IMR-90 (cell line): ENCODE measurements around the gene MED4. TPM values are rescaled to one million over a fixed set of nuclear protein-coding genes. Genes with fewer than 3 reads are reported as not detected.

Experiments
- ATAC-seq: fragments of 200-7000 bp; cut with Tn5 transposase; 2 replicates; pipeline ENCODE4 v1.9.1; 2020; ENCODE audit warnings: low read depth, mild to moderate bottlenecking, moderate library complexity
- BruUV-seq: library from RNA; stranded (reverse); fragments of 400-500 nt; replicated peaks from 2 replicates; lab custom pipeline; 2021; lab: Mats Ljungman, UMichigan
- CTCF ChIA-PET: fragments of 300-600 bp; formaldehyde crosslinking; extraction: SDS; loops from one replicate; lab custom pipeline; 2021; ENCODE audit warnings: antibody characterized with exemption; lab: Yijun Ruan, JAX
- POLR2A ChIA-PET: fragments of 300-600 bp; sonication (Branson Sonifier 250); formaldehyde crosslinking; loops from one replicate; lab custom pipeline; 2022; ENCODE audit warnings: antibody characterized with exemption; ENCODE audit not compliant: unreplicated experiment; lab: Charles Lee
- DNase-seq: peaks from one replicate; pipeline ENCODE4 v3.0.0; 2013
- H2AFZ ChIP-seq: replicated peaks from 2 replicates; pipeline ENCODE3; 2013; ENCODE audit warnings: low read length, mild to moderate bottlenecking; ENCODE audit not compliant: poor library complexity
- H2AK5ac ChIP-seq: 2 replicates; pipeline ENCODE4 v1.6.1; 2013; ENCODE audit warnings: low read depth, low read length, inconsistent platforms
- H2AK9ac ChIP-seq: replicated peaks from 2 replicates; pipeline ENCODE3; 2013; ENCODE audit warnings: mild to moderate bottlenecking, low read depth, low read length, moderate library complexity; ENCODE audit not compliant: poor library complexity
- H2BK120ac ChIP-seq: 2 replicates; pipeline ENCODE4 v1.6.1; 2013; ENCODE audit warnings: low read depth, low read length, inconsistent platforms
- H2BK15ac ChIP-seq: 3 replicates; pipeline ENCODE4 v1.6.1; 2013; ENCODE audit warnings: low read depth, low read length, inconsistent platforms
- H2BK20ac ChIP-seq: 2 replicates; pipeline ENCODE4 v1.6.1; 2013; ENCODE audit warnings: low read depth, mild to moderate bottlenecking, inconsistent platforms, low read length, moderate library complexity
- H2BK5ac ChIP-seq: 2 replicates; pipeline ENCODE4 v1.6.1; 2013; ENCODE audit warnings: mild to moderate bottlenecking, low read depth, low read length, inconsistent platforms; ENCODE audit not compliant: poor library complexity, severe bottlenecking
- H3K14ac ChIP-seq: replicated peaks from 2 replicates; pipeline ENCODE4 v1.6.1; 2013; ENCODE audit warnings: low read depth, low read length, inconsistent platforms
- H3K18ac ChIP-seq: 2 replicates; pipeline ENCODE4 v1.6.1; 2013; ENCODE audit warnings: low read depth, low read length, control low read depth
- H3K23ac ChIP-seq: 2 replicates; pipeline ENCODE4 v1.6.1; 2013; ENCODE audit warnings: low read depth, low read length, inconsistent platforms
- H3K27ac ChIP-seq: 2 replicates; pipeline ENCODE4 v1.5.1; 2013; ENCODE audit warnings: mild to moderate bottlenecking, control low read depth, low read length; ENCODE audit not compliant: insufficient read depth
- H3K27me3 ChIP-seq: 2 replicates; pipeline ENCODE4 v1.6.1; 2013; ENCODE audit warnings: low read length; ENCODE audit not compliant: control insufficient read depth, insufficient read depth
- H3K36me3 ChIP-seq: 2 replicates; pipeline ENCODE4 v1.6.1; 2013; ENCODE audit warnings: low read length, mixed read lengths; ENCODE audit not compliant: control insufficient read depth, insufficient read depth
- H3K4ac ChIP-seq: 2 replicates; pipeline ENCODE4 v1.6.1; 2013; ENCODE audit warnings: low read depth, low read length, inconsistent platforms
- H3K4me1 ChIP-seq: 2 replicates; pipeline ENCODE4 v1.6.1; 2013; ENCODE audit warnings: low read length, mixed read lengths; ENCODE audit not compliant: control insufficient read depth, insufficient read depth
- H3K4me2 ChIP-seq: 2 replicates; pipeline ENCODE4 v1.6.1; 2013; ENCODE audit warnings: low read depth, mild to moderate bottlenecking, control low read depth, low read length, moderate library complexity
- H3K4me3 ChIP-seq: 2 replicates; pipeline ENCODE4 v1.5.1; 2013; ENCODE audit warnings: low read depth, mild to moderate bottlenecking, control low read depth, low read length, moderate library complexity; ENCODE audit not compliant: insufficient read depth
- H3K56ac ChIP-seq: 2 replicates; pipeline ENCODE4 v1.6.1; 2013; ENCODE audit warnings: low read length, inconsistent platforms; ENCODE audit not compliant: insufficient read depth; ENCODE audit errors: extremely low read depth
- H3K79me1 ChIP-seq, 2 experiments: 2 replicates each; pipeline ENCODE4 v1.6.1; 2013; ENCODE audit warnings: low read length in 2 of 2, inconsistent platforms in 1 of 2, low read depth in 1 of 2
- H3K9ac ChIP-seq: 2 replicates; pipeline ENCODE4 v1.6.1; 2013; ENCODE audit warnings: low read depth, low read length, control low read depth
- H3K9me1 ChIP-seq: 2 replicates; pipeline ENCODE4 v1.6.1; 2013; ENCODE audit warnings: low read length, inconsistent platforms; ENCODE audit not compliant: insufficient read depth
- H3K9me3 ChIP-seq: 2 replicates; pipeline ENCODE4 v1.6.1; 2013; ENCODE audit warnings: low read length; ENCODE audit not compliant: control insufficient read depth, insufficient read depth
- H4K20me1 ChIP-seq: 2 replicates; pipeline ENCODE4 v1.6.1; 2013; ENCODE audit warnings: low read length, inconsistent platforms; ENCODE audit not compliant: insufficient read depth
- H4K5ac ChIP-seq: 2 replicates; pipeline ENCODE4 v1.6.1; 2013; ENCODE audit warnings: mild to moderate bottlenecking, low read depth, low read length, control low read depth
- H4K8ac ChIP-seq, 2 experiments: 2 replicates each; pipeline ENCODE4 v1.6.1; 2013; ENCODE audit warnings: low read depth in 2 of 2, low read length in 2 of 2, control low read depth in 1 of 2, inconsistent platforms in 1 of 2
- H4K91ac ChIP-seq: 2 replicates; pipeline ENCODE4 v1.6.1; 2013; ENCODE audit warnings: low read depth, low read length, inconsistent platforms; ENCODE audit not compliant: insufficient read depth
- BHLHE40 ChIP-seq: fragments of 150-350 bp; IDR thresholded peaks from 2 replicates; pipeline ENCODE4 v1.6.1; 2016; ENCODE audit warnings: mild to moderate bottlenecking, low read depth, low read length
- CEBPB ChIP-seq: IDR thresholded peaks from 2 replicates; pipeline ENCODE4 v1.6.1; 2012; ENCODE audit warnings: low read depth, low read length, improper control_type of control experiment
- CHD1 ChIP-seq: IDR thresholded peaks from 2 replicates; pipeline ENCODE4 v1.6.1; 2012; ENCODE audit warnings: low read depth, low read length, improper control_type of control experiment
- MAFK ChIP-seq: IDR thresholded peaks from 2 replicates; pipeline ENCODE4 v1.6.1; 2012; ENCODE audit warnings: low read depth, low read length, improper control_type of control experiment
- MAZ ChIP-seq: IDR thresholded peaks from 2 replicates; pipeline ENCODE4 v1.6.1; 2012; ENCODE audit warnings: low read depth, mild to moderate bottlenecking, low read length, improper control_type of control experiment, moderate library complexity, borderline replicate concordance
- NFE2L2 ChIP-seq: fragments of 150-350 bp; IDR thresholded peaks from 2 replicates; pipeline ENCODE4 v1.6.1; 2016; ENCODE audit warnings: low read depth, mild to moderate bottlenecking, low read length
- POLR2A ChIP-seq: IDR thresholded peaks from 2 replicates; pipeline ENCODE4 v1.6.1; 2012; ENCODE audit warnings: mild to moderate bottlenecking, low read depth, low read length
- RAD21 ChIP-seq: IDR thresholded peaks from 2 replicates; pipeline ENCODE4 v1.6.1; 2012; ENCODE audit warnings: low read length, improper control_type of control experiment
- RCOR1 ChIP-seq: IDR thresholded peaks from 2 replicates; pipeline ENCODE4 v1.6.1; 2012; ENCODE audit warnings: mild to moderate bottlenecking, low read length, improper control_type of control experiment; ENCODE audit not compliant: insufficient replicate concordance
- RFX5 ChIP-seq: IDR thresholded peaks from 2 replicates; pipeline ENCODE4 v1.8.0; 2012; ENCODE audit warnings: low read depth, mild to moderate bottlenecking, low read length, moderate library complexity
- SMC3 ChIP-seq: fragments of 150-350 bp; IDR thresholded peaks from 2 replicates; pipeline ENCODE4 v1.6.1; 2016; ENCODE audit warnings: low read depth, mild to moderate bottlenecking, antibody characterized with exemption, low read length, moderate library complexity
- WGBS, 2 experiments: methylation state at CpG; one replicate each; pipeline versions ENCODE4 v1.1.5 to v1.1.7; 2013; ENCODE audit warnings: missing lambda C conversion rate in 2 of 2; ENCODE audit not compliant: insufficient read length in 1 of 2; ENCODE audit errors: extremely low coverage in 2 of 2; 5-methylcytosine and 5-hydroxymethylcytosine counted together
- dilution Hi-C: fragments of 300-500 bp; cut with HindIII; formaldehyde crosslinking; loops from one replicate; pipeline ENCODE4 v1.14.3; 2018; ENCODE audit warnings: low sequenced_read_pairs; ENCODE audit not compliant: unreplicated experiment
- in situ Hi-C: fragments of 300-500 bp; cut with MboI; formaldehyde crosslinking; loops from 3 replicates; pipeline ENCODE4 v1.14.3; 2019; ENCODE audit warnings: low sequenced_read_pairs, inconsistent platforms, mixed read lengths
- intact Hi-C: fragments of 100-400 bp; cut with micrococcal nuclease; formaldehyde crosslinking; loops from 2 replicates; pipeline ENCODE4 v1.10.0; 2022
- polyA plus RNA-seq, 3 experiments: library from polyadenylated mRNA; depleted of rRNA; stranded (reverse); fragments of >200 nt; gene quantifications; 2 replicates each; pipeline ENCODE4 v1.2.3, GENCODE V29; 2012; ENCODE audit warnings: low replicate concordance in 1 of 3
- total RNA-seq: library from RNA; depleted of rRNA; stranded (reverse); fragments of >200 nt; gene quantifications from 2 replicates; pipeline ENCODE4 v1.2.3, GENCODE V29; 2012
- TF ChIP-seq, protein P1 (sequence below): fragments of 150-350 bp; IDR thresholded peaks from 2 replicates; pipeline ENCODE4 v1.6.1; 2016; ENCODE audit warnings: low read depth, mild to moderate bottlenecking, low read length, moderate library complexity, borderline replicate concordance

The MED4 gene
- total and polyA plus RNA-seq, 2 of the 4 experiments (the other 2 are of a cell fraction), result 25.3 to 40.5 TPM

DNA sequence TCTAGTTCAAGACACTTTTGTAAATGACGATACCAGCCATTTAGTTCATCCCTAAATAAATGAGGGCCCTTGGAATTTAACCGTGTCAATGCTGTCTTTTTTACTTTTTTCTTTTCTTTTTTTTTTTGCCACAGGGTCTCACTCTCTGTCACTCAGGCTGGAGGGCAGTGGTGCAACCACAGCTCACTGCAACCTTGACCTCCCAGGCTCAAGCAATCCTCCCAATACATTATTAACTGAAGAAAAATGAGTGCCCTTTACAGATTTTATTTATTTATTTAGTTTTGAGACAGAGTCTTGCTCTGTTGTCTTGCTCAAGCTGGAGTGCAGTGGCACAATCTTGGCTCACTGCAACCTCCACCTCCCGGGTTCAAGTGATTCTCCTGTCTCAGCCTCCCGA is 2.9 kb upstream of the MED4 start:
- in situ Hi-C loops (no loop called here), intact Hi-C loops (loop anchor here (10.0 kb wide), 1 partner anchor 303 kb away; no protein-coding TSS in a partner anchor), dilution Hi-C loops (no loop called here)
- 55% methylated on average over 2 of the region's 4 CpGs; no CpG with 5 or more reads in 1 of the 2 experiments for WGBS, 2 experiments
- ChIA-PET POLR2A (no interaction called here), CTCF (no interaction called here)
- Histone ChIP-seq H4K8ac (no peak overlapping the region), H3K9me1 (peaks cover 3% of the 10 kb centered on the region; the same call in 1 of the 2 replicates), H2AFZ (no peak overlapping the region), H3K27ac (no peak overlapping the region), H3K4me3 (no peak overlapping the region), H3K56ac (no peak overlapping the region), H3K23ac (no peak overlapping the region), H2BK20ac (no peak overlapping the region), H4K91ac (no peak overlapping the region), H3K9ac (no peak overlapping the region), H2BK120ac (no peak overlapping the region), H3K27me3 (peaks cover 2% of the 10 kb centered on the region; the same call in 1 of the 2 replicates), H2BK15ac (no peak overlapping the region), H3K4ac (no peak overlapping the region), H3K4me2 (no peak overlapping the region), H2BK5ac (no peak overlapping the region), H3K79me1 (peaks cover 0 to 12% of the 10 kb centered on the region in 2 experiments; a peak in 2 of 4 replicates), H4K20me1 (peaks cover 7% of the 10 kb centered on the region; the same call in 1 of the 2 replicates), H3K9me3 (no peaks in the 10 kb centered on the region), H3K4me1 (peaks cover 2% of the 10 kb centered on the region; the same call in 1 of the 2 replicates), H3K36me3 (no peaks in the 10 kb centered on the region), H2AK5ac (no peak overlapping the region), H2AK9ac (no peak overlapping the region), H3K14ac (no peak overlapping the region), H3K18ac (no peak overlapping the region), H4K5ac (no peak overlapping the region)
- no peak for ATAC-seq
- DNase-seq, result no peak
- no TSS peak for BruUV-seq
- TF ChIP-seq NFE2L2 (no peak), MAZ (no peak), CEBPB (no peak), BHLHE40 (no peak), RAD21 (no peak), POLR2A (no peak), MAFK (no peak), RFX5 (no peak), SMC3 (no peak), RCOR1 (no peak), CHD1 (no peak)
- TF ChIP-seq, protein P1, sequence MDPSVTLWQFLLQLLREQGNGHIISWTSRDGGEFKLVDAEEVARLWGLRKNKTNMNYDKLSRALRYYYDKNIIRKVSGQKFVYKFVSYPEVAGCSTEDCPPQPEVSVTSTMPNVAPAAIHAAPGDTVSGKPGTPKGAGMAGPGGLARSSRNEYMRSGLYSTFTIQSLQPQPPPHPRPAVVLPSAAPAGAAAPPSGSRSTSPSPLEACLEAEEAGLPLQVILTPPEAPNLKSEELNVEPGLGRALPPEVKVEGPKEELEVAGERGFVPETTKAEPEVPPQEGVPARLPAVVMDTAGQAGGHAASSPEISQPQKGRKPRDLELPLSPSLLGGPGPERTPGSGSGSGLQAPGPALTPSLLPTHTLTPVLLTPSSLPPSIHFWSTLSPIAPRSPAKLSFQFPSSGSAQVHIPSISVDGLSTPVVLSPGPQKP, result no peak
